Skin epidermis (tissue), 12 donors: Measurements from ENCODE around the gene OSGEPL1.
A peak's percentile ranks its signal among the peaks of the same experiment; 100 is the strongest.
"Not testable (repeated sequence)": the region's sequence is repeated elsewhere in the genome, so short reads cannot be mapped to it uniquely, and the experiment has no call there.

Experiments
- H3K27ac ChIP-seq, 21 experiments: fragments of 200-600 bp; sonication (generic) in 11 of 21; one replicate each; pipeline ENCODE4 v1.5.0; 2020; ENCODE audit warnings: mild to moderate bottlenecking in 3 of 21, inconsistent platforms in 2 of 21, moderate library complexity in 2 of 21
- H3K4me3 ChIP-seq, 7 experiments: fragments of 200-600 bp; sonication (generic) in 2 of 7; one replicate each; pipeline ENCODE4 v1.5.0; 2020; ENCODE audit warnings: inconsistent platforms in 2 of 7, mild to moderate bottlenecking in 2 of 7, moderate library complexity in 1 of 7

The OSGEPL1 gene

GRCh38 chr2:189762551-189763298 is at the start of gene OSGEPL1:
Gene OSGEPL1 (minus strand): TSS chr2:189762792. CDS start chr2:189761640, 1,152 bp downstream.
- Histone ChIP-seq H3K4me3 (peak within 1 kb of the TSS; percentile 51 to 75 (median 65)), H3K27ac (peak within 1 kb of the TSS; percentile 43 to 97 (median 80))

- Histone ChIP-seq H3K4me3 (no peak overlapping the region), H3K27ac (no peak overlapping the region)
Observed at GRCh38 chr2:189803431-189803830, 40.8 kb upstream of the OSGEPL1 start.

GRCh38 chr2:189802396-189802912 is 39.9 kb upstream of the OSGEPL1 start:
- H3K4me3 ChIP-seq = no peak overlapping the region
- H3K27ac ChIP-seq = no peak overlapping the region

GRCh38 chr2:189799531-189799930 is 36.9 kb upstream of the OSGEPL1 start:
- H3K4me3 ChIP-seq = no peak overlapping the region
- H3K27ac ChIP-seq = peak overlapping the region in 1 of 21 experiments; percentile 17

GRCh38 chr2:189799030-189799331 is 36.4 kb upstream of the OSGEPL1 start:
- H3K27ac ChIP-seq = no peak overlapping the region
- H3K4me3 ChIP-seq = no peak overlapping the region

- no peak overlapping the region for H3K27ac ChIP-seq
- no peak overlapping the region for H3K4me3 ChIP-seq
Observed at GRCh38 chr2:189798312-189799029, 35.9 kb upstream of the OSGEPL1 start.

GRCh38 chr2:189797902-189798301 is 35.3 kb upstream of the OSGEPL1 start:
- Histone ChIP-seq H3K27ac (no peak overlapping the region), H3K4me3 (no peak overlapping the region)

GRCh38 chr2:189794310-189794709 is 31.7 kb upstream of the OSGEPL1 start:
- Histone ChIP-seq H3K4me3 (no peak overlapping the region), H3K27ac (no peak overlapping the region)

GRCh38 chr2:189791338-189792042 is 28.9 kb upstream of the OSGEPL1 start:
- Histone ChIP-seq H3K27ac (peak overlapping the region in 3 of 21 experiments; percentile 20 to 56 (median 32)), H3K4me3 (no peak overlapping the region)

- peak within 1 kb of the TSS; percentile 78 to 98 (median 94) for H3K27ac ChIP-seq
- H3K4me3 ChIP-seq = peak within 1 kb of the TSS; percentile 72 to 91 (median 87)
Observed at GRCh38 chr2:189783927-189784867, 21.6 kb upstream of the OSGEPL1 start, which contains the start of the genes ORMDL1 and PMS1. Gene ORMDL1 (minus strand): TSS chr2:189784339. CDS start chr2:189782595, 1,744 bp downstream. Gene PMS1 (plus strand): TSS chr2:189784450. CDS start chr2:189791810, 7,360 bp downstream.

GRCh38 chr2:189783451-189783926 is 20.9 kb upstream of the OSGEPL1 start:
- H3K4me3 ChIP-seq = peak overlapping the region; percentile 72 to 91 (median 87)
- H3K27ac ChIP-seq = peak overlapping the region; percentile 78 to 98 (median 94)

- Histone ChIP-seq H3K27ac (peak overlapping the region in 4 of 21 experiments; percentile 88 to 97 (median 94)), H3K4me3 (peak overlapping the region in 1 of 7 experiments; percentile 90)
Observed at GRCh38 chr2:189782221-189782671, 19.7 kb upstream of the OSGEPL1 start.

- no peak overlapping the region for H3K27ac ChIP-seq
Observed at GRCh38 chr2:189772212-189772611, 9.6 kb upstream of the OSGEPL1 start.

GRCh38 chr2:189770590-189771322 is 8.2 kb upstream of the OSGEPL1 start:
- H3K27ac ChIP-seq = no peak overlapping the region
- H3K4me3 ChIP-seq = no peak overlapping the region

More at GRCh38 chr2:189772212-189772611, 9.6 kb upstream of the OSGEPL1 start:
- H3K4me3 ChIP-seq = no peak overlapping the region

GRCh38 chr2:189763908-189764661 is 1.5 kb upstream of the OSGEPL1 start:
- Histone ChIP-seq H3K27ac (peak overlapping the region in 2 of 21 experiments; percentile 74 to 85), H3K4me3 (peak overlapping the region in 1 of 7 experiments; percentile 51)

GRCh38 chr2:189762229-189762550 is 402 bp downstream of the OSGEPL1 start:
- peak overlapping the region; percentile 51 to 75 (median 65) for H3K4me3 ChIP-seq
- H3K27ac ChIP-seq = peak overlapping the region in 20 of 21 experiments; percentile 46 to 97 (median 80)

GRCh38 chr2:189760154-189760553 is 2.4 kb downstream of the OSGEPL1 start:
- not testable (repeated sequence) for H3K27ac ChIP-seq, H3K4me3 ChIP-seq
